HG03565 (cell line): ENCODE measurements around the gene AUNIP.

ENCODE experiments used
- ATAC-seq: cut with Tn5 transposase; IDR thresholded peaks from one replicate; pipeline ENCODE4 v1.9.1; 2021; ENCODE audit warnings: mild to moderate bottlenecking, moderate library complexity; ENCODE audit not compliant: unreplicated experiment

AUNIP gene

GRCh38 chr1:25890239-25891034 lies 31.2 kb upstream of the AUNIP start:
- ATAC-seq, result no peak

GRCh38 chr1:25889470-25889869 lies 30.2 kb upstream of the AUNIP start:
- ATAC-seq, result no peak

GRCh38 chr1:25888426-25888987 lies 29.2 kb upstream of the AUNIP start:
- no peak for ATAC-seq

GRCh38 chr1:25885602-25886001 lies 26.3 kb upstream of the AUNIP start:
- no peak for ATAC-seq

- ATAC-seq, result no peak
Observed at GRCh38 chr1:25881266-25881665, 22.0 kb upstream of the AUNIP start.

- ATAC-seq, result no peak
Observed at GRCh38 chr1:25880518-25880917, 21.3 kb upstream of the AUNIP start.

GRCh38 chr1:25879675-25880074 lies 20.4 kb upstream of the AUNIP start:
- no peak for ATAC-seq

- no peak for ATAC-seq
Observed at GRCh38 chr1:25878690-25879089, 19.4 kb upstream of the AUNIP start.

GRCh38 chr1:25877155-25877554 lies 17.9 kb upstream of the AUNIP start:
- ATAC-seq, result no peak

GRCh38 chr1:25876693-25877077 lies 17.4 kb upstream of the AUNIP start:
- ATAC-seq, result no peak

GRCh38 chr1:25875856-25876692 lies 16.8 kb upstream of the AUNIP start:
- ATAC-seq, result no peak

GRCh38 chr1:25875154-25875855 lies 16.0 kb upstream of the AUNIP start, which contains the start of gene PAQR7:
Gene PAQR7 (minus strand): TSS chr1:25875708. CDS start chr1:25863839, 11,869 bp downstream.
- peak; percentile 34 for ATAC-seq

GRCh38 chr1:25874635-25875153 lies 15.4 kb upstream of the AUNIP start:
- no peak for ATAC-seq

GRCh38 chr1:25874209-25874608 lies 15.0 kb upstream of the AUNIP start:
- ATAC-seq, result no peak

- ATAC-seq, result no peak
Observed at GRCh38 chr1:25873120-25873519, 13.9 kb upstream of the AUNIP start.

- ATAC-seq, result no peak
Observed at GRCh38 chr1:25872713-25873112, 13.5 kb upstream of the AUNIP start.

- no peak for ATAC-seq
Observed at GRCh38 chr1:25871704-25872494, 12.6 kb upstream of the AUNIP start.

- no peak for ATAC-seq
Observed at GRCh38 chr1:25871086-25871703, 11.9 kb upstream of the AUNIP start.

- no peak for ATAC-seq
Observed at GRCh38 chr1:25870614-25871013, 11.4 kb upstream of the AUNIP start.
